SK-N-SH (cell line): Measurements from ENCODE around the gene EML1. TPM values are rescaled to one million over a fixed set of nuclear protein-coding genes. Genes with fewer than 3 reads are reported as not detected.

ENCODE experiments used
- CTCF ChIA-PET: fragments of 300-600, 350-600 bp; formaldehyde crosslinking; extraction: SDS; loops from one replicate; lab custom pipeline; 2021; lab: Yijun Ruan, JAX
- POLR2A ChIA-PET: fragments of 350-600 bp; sonication (Branson Sonifier 250); formaldehyde crosslinking; extraction: SDS; loops from one replicate; lab custom pipeline; 2020; ENCODE audit warnings: antibody characterized with exemption, inconsistent platforms; lab: Yijun Ruan, JAX
- DNase-seq: peaks from one replicate; pipeline ENCODE4 v3.0.0; 2012
- H2AFZ ChIP-seq: fragments of 200-600 bp; sonication (generic); 2 replicates; pipeline ENCODE4 v1.8.1; 2016; ENCODE audit warnings: antibody characterized with exemption, mild to moderate bottlenecking, low read depth
- H3F3A ChIP-seq: fragments of 200-600 bp; sonication (generic); replicated peaks from 2 replicates; pipeline ENCODE3; 2016; ENCODE audit warnings: antibody characterized with exemption, mild to moderate bottlenecking; ENCODE audit not compliant: insufficient read depth
- H3K27ac ChIP-seq, 2 experiments: fragments of 200-500 bp in 1 of 2; fragments of 200-600 bp in 1 of 2; sonication (Bioruptor generic) in 1 of 2; sonication (generic), shearing (Covaris generic) in 1 of 2; 2 replicates each; pipeline versions ENCODE4 v1.5.1 to v1.6.1; 2014 to 2016; ENCODE audit warnings: low read depth in 2 of 2, inconsistent platforms in 1 of 2, low read length in 1 of 2, mild to moderate bottlenecking in 1 of 2, mixed read lengths in 1 of 2
- H3K27me3 ChIP-seq: fragments of 200-600 bp; sonication (generic), shearing (Covaris generic); 2 replicates; pipeline ENCODE4 v1.6.1; 2016; ENCODE audit warnings: mixed run types; ENCODE audit not compliant: insufficient read depth
- H3K36me3 ChIP-seq, 2 experiments: fragments of 200-500 bp in 1 of 2; fragments of 200-600 bp in 1 of 2; sonication (Bioruptor generic) in 1 of 2; sonication (generic) in 1 of 2; replicated peaks in 1 of 2; 2 replicates each; pipeline versions ENCODE3 to v1.5.1; 2014 to 2016; ENCODE audit warnings: low read length in 1 of 2, mild to moderate bottlenecking in 1 of 2; ENCODE audit not compliant: insufficient read depth in 2 of 2, control insufficient read depth in 1 of 2
- H3K4me1 ChIP-seq, 2 experiments: fragments of 200-500 bp in 1 of 2; fragments of 200-600 bp in 1 of 2; sonication (Bioruptor generic) in 1 of 2; sonication (generic), shearing (Covaris generic) in 1 of 2; 2 replicates each; pipeline versions ENCODE4 v1.5.1 to v1.6.1; 2014 to 2016; ENCODE audit warnings: low read depth in 1 of 2, low read length in 1 of 2, mixed run types in 1 of 2; ENCODE audit not compliant: insufficient read depth in 2 of 2, control insufficient read depth in 1 of 2
- H3K4me2 ChIP-seq: fragments of 200-600 bp; sonication (generic), shearing (Covaris generic); 2 replicates; pipeline ENCODE4 v1.6.1; 2017; ENCODE audit warnings: mixed run types
- H3K4me3 ChIP-seq, 2 experiments: fragments of 200-500 bp in 1 of 2; fragments of 200-600 bp in 1 of 2; sonication (Bioruptor generic) in 1 of 2; sonication (generic), shearing (Covaris generic) in 1 of 2; 2 replicates each; pipeline versions ENCODE4 v1.5.1 to v1.8.1; 2014 to 2016; ENCODE audit warnings: low read depth in 2 of 2, inconsistent platforms in 1 of 2, low read length in 1 of 2, mild to moderate bottlenecking in 1 of 2, mixed read lengths in 1 of 2, moderate library complexity in 1 of 2
- H3K79me2 ChIP-seq: fragments of 200-600 bp; sonication (generic); 2 replicates; pipeline ENCODE4 v1.8.1; 2017; ENCODE audit warnings: mild to moderate bottlenecking; ENCODE audit not compliant: insufficient read depth
- H3K9ac ChIP-seq: fragments of 200-600 bp; sonication (generic); 2 replicates; pipeline ENCODE4 v1.6.1; 2017; ENCODE audit warnings: mixed run types
- H3K9me2 ChIP-seq: fragments of 200-600 bp; sonication (generic); 2 replicates; pipeline ENCODE4 v1.6.1; 2017; ENCODE audit warnings: mixed run types
- H3K9me3 ChIP-seq: fragments of 200-600 bp; sonication (generic); 2 replicates; pipeline ENCODE4 v1.6.1; 2017; ENCODE audit warnings: mixed run types, mild to moderate bottlenecking, moderate library complexity
- H4K20me1 ChIP-seq: fragments of 200-600 bp; sonication (generic); 2 replicates; pipeline ENCODE4 v1.6.1; 2017; ENCODE audit warnings: mild to moderate bottlenecking, mixed run types; ENCODE audit not compliant: insufficient read depth
- ELF1 ChIP-seq: IDR thresholded peaks from 2 replicates; pipeline ENCODE4 v1.4.0; 2012
- FOXM1 ChIP-seq: IDR thresholded peaks from 2 replicates; pipeline ENCODE4 v1.4.0; 2012; ENCODE audit warnings: low read depth, mild to moderate bottlenecking
- GABPA ChIP-seq: IDR thresholded peaks from 2 replicates; pipeline ENCODE4 v1.4.0; 2012; ENCODE audit warnings: low read depth, mild to moderate bottlenecking
- IRF3 ChIP-seq: fragments of 150-350 bp; IDR thresholded peaks from 2 replicates; pipeline ENCODE4 v1.6.1; 2016; ENCODE audit warnings: mild to moderate bottlenecking, low read depth, low read length
- JUND ChIP-seq: IDR thresholded peaks from 2 replicates; pipeline ENCODE4 v1.4.0; 2012
- MXI1 ChIP-seq: IDR thresholded peaks from 2 replicates; pipeline ENCODE4 v1.6.1; 2012; ENCODE audit warnings: mild to moderate bottlenecking, low read depth, low read length, improper control_type of control experiment
- RAD21 ChIP-seq: IDR thresholded peaks from 2 replicates; pipeline ENCODE4 v1.6.1; 2012; ENCODE audit warnings: mild to moderate bottlenecking, low read length
- REST ChIP-seq: IDR thresholded peaks from 2 replicates; pipeline ENCODE4 v1.6.1; 2012; ENCODE audit warnings: mild to moderate bottlenecking, low read depth, low read length, moderate library complexity
- TCF12 ChIP-seq: IDR thresholded peaks from 2 replicates; pipeline ENCODE4 v1.4.0; 2012
- USF1 ChIP-seq: IDR thresholded peaks from 2 replicates; pipeline ENCODE4 v1.4.0; 2012; ENCODE audit warnings: low read depth, borderline replicate concordance
- USF2 ChIP-seq: fragments of 150-350 bp; IDR thresholded peaks from 2 replicates; pipeline ENCODE4 v1.6.1; 2017; ENCODE audit warnings: antibody characterized with exemption, low read length, low read depth, borderline replicate concordance
- YY1 ChIP-seq: IDR thresholded peaks from 2 replicates; pipeline ENCODE4 v1.4.0; 2012; ENCODE audit warnings: low read depth, mild to moderate bottlenecking
- ZBTB33 ChIP-seq: IDR thresholded peaks from 2 replicates; pipeline ENCODE4 v1.4.0; 2012; ENCODE audit warnings: low read depth, borderline replicate concordance
- WGBS: methylation state at CpG from one replicate; pipeline ENCODE4 v1.1.6; 2017; ENCODE audit warnings: low lambda C conversion rate; 5-methylcytosine and 5-hydroxymethylcytosine counted together
- polyA plus RNA-seq, 3 experiments: library from polyadenylated mRNA; depleted of rRNA; stranded (reverse); fragments of >200 nt; gene quantifications; 2 replicates each; pipeline ENCODE4 v1.2.3, GENCODE V29; 2012

The EML1 gene
- polyA plus RNA-seq, 1 of the 3 experiments (the other 2 are of a cell fraction): 6.3 TPM

GRCh38 chr14:99818503-99819036 lies 25.4 kb downstream of the EML1 start:
- H3K4me3 ChIP-seq: no peak overlapping the region
- H3K27me3 ChIP-seq: no peaks in the 10 kb centered on the region
- no peak overlapping the region for H3K4me2 ChIP-seq
- 94% methylated on average over 11 of the region's 11 CpGs for WGBS
- no peak for DNase-seq
- H2AFZ ChIP-seq: no peak overlapping the region
- no peaks in the 10 kb centered on the region for H3K79me2 ChIP-seq
- H3K9ac ChIP-seq: no peak overlapping the region
- no peaks in the 10 kb centered on the region for H3F3A ChIP-seq
- no peaks in the 10 kb centered on the region for H3K9me3 ChIP-seq
- H3K4me1 ChIP-seq: peaks cover 0 to 13% of the 10 kb centered on the region in 2 experiments; a peak in 1 of 4 replicates
- POLR2A ChIA-PET: no interaction called here
- H3K9me2 ChIP-seq: no peaks in the 10 kb centered on the region
- no peak for TF ChIP-seq ELF1
- TF ChIP-seq IRF3: no peak
- TF ChIP-seq FOXM1: no peak
- TF ChIP-seq ZBTB33: no peak
- TF ChIP-seq YY1: no peak
- TF ChIP-seq RAD21: no peak
- no peak for TF ChIP-seq REST
- no peak for TF ChIP-seq TCF12
- TF ChIP-seq USF2: no peak
- TF ChIP-seq GABPA: no peak
- no peak for TF ChIP-seq USF1
- TF ChIP-seq JUND: no peak
- no peak for TF ChIP-seq MXI1
- TF ChIP-seq, all 33 proteins: peak for 0
- CTCF ChIA-PET: interaction anchor here (0.6 to 1.3 kb wide), 3 partner anchors 67 to 82 kb away, joined by 3 read pairs; no protein-coding TSS in a partner anchor
- no peaks in the 10 kb centered on the region for H3K36me3 ChIP-seq
- H3K27ac ChIP-seq: no peak overlapping the region
- peaks cover 52% of the 10 kb centered on the region for H4K20me1 ChIP-seq
